Epithelial cell of proximal tubule (primary cell): Measurements from ENCODE around the gene SND1. TPM values are rescaled to one million over a fixed set of nuclear protein-coding genes. Genes with fewer than 3 reads are reported as not detected.

ENCODE experiments used
- DNase-seq: peaks from one replicate; pipeline ENCODE4 v3.0.0-alpha.2; 2011; ENCODE audit warnings: low read depth
- H3K4me3 ChIP-seq: 2 replicates; pipeline ENCODE4 v1.5.1; 2011; ENCODE audit warnings: low read depth, mild to moderate bottlenecking, low read length
- total RNA-seq: library from RNA; depleted of rRNA; stranded (reverse); fragments of >200 nt; gene quantifications from 2 replicates; pipeline ENCODE4 v1.2.3, GENCODE V29; 2015
- TF ChIP-seq, protein P1 (sequence below): conservative IDR thresholded peaks from 2 replicates; pipeline ENCODE4 v1.5.1; 2012; ENCODE audit warnings: low read depth, mild to moderate bottlenecking, low read length

SND1 gene
- total RNA-seq, 1 donor from 2014 or later, result 122 TPM

DNA sequence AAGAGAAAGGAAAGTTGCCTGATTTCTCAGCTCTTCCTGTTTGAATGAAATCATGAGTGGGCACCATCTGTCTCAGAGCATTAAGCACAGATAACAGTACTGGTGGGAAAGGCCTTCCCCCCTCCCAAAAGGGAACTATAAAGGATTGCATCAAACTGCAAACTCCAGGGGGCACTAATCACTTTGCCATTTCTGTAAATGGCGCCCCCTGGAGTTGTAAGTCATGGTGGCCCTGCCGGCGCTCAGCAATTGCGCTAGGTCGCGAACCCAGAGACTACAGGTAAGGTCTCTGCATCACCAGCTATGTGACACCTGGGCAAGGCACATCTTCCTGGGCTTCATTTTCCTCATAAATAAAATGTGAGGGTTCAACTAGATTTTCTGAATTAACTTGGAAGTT lies 368.2 kb downstream of the SND1 start:
- no peak for DNase-seq
- H3K4me3 ChIP-seq, result no peak overlapping the region
- TF ChIP-seq, protein P1, sequence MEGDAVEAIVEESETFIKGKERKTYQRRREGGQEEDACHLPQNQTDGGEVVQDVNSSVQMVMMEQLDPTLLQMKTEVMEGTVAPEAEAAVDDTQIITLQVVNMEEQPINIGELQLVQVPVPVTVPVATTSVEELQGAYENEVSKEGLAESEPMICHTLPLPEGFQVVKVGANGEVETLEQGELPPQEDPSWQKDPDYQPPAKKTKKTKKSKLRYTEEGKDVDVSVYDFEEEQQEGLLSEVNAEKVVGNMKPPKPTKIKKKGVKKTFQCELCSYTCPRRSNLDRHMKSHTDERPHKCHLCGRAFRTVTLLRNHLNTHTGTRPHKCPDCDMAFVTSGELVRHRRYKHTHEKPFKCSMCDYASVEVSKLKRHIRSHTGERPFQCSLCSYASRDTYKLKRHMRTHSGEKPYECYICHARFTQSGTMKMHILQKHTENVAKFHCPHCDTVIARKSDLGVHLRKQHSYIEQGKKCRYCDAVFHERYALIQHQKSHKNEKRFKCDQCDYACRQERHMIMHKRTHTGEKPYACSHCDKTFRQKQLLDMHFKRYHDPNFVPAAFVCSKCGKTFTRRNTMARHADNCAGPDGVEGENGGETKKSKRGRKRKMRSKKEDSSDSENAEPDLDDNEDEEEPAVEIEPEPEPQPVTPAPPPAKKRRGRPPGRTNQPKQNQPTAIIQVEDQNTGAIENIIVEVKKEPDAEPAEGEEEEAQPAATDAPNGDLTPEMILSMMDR, result peak; percentile 54

DNA sequence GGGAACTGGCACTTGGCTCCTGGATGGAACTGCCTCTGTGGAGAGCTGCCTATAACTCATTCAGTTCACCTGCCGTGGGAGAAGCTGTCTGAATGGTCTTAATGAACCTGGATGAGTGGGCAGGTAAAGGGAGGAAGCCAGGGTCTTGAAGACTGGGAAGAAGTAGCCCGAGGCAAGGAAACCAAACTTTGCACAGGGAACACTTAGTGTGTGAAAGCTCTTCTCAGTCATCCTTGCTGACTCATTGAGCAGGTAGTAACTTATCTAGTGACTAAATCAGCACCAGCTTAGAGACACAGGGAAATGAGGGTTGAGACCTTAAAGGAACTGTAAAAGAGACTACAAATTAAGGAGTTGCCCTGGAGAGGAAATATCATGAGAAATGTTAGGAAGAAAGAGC lies 369.4 kb downstream of the SND1 start:
- TF ChIP-seq, protein P1, result no peak
- peak; percentile 41 for DNase-seq
- no peak overlapping the region for H3K4me3 ChIP-seq

DNA sequence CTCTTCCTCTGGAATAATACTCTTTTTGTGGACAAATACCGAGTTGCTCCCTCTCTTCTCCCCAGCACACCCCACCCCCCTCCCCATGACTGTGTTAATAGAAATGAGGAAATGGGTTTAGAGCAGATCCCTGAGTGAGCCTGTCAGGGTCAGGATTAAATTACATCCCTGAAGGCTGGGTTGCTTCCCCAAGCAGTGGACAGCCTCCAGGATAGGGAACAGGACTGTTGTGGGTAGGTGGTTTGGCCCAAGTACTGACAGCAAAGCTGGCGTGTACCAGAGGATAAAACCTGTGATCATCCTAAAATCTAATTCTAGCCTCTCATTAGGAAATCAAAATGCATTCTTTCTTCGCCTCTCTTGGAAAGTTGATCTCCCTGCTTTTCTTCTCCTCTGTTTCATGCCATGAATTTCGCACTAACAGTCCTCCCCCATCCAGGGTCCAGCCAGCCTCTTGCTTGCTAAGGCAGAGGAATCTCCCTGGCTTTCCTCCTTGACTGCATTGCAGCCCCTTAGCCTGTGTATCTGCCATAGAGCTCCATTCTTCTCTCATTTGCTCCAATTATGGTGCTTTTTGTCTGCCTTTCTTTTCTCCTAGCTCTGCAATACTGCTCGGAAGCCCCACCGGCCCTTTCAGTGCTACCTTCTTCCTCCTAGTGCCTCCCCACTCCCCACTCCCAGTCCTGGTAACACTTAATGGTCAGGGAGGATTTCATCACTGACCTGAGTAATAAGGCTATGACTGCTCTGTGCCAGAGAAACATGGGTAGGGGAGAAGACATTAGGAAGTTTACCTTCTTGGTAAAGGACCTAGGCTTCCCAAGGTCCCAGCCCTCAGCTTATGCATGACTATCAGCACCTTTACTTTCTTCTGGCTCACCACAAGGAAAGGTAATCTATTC lies 370.9 kb downstream of the SND1 start:
- TF ChIP-seq, protein P1, result no peak
- no peak for DNase-seq

DNA sequence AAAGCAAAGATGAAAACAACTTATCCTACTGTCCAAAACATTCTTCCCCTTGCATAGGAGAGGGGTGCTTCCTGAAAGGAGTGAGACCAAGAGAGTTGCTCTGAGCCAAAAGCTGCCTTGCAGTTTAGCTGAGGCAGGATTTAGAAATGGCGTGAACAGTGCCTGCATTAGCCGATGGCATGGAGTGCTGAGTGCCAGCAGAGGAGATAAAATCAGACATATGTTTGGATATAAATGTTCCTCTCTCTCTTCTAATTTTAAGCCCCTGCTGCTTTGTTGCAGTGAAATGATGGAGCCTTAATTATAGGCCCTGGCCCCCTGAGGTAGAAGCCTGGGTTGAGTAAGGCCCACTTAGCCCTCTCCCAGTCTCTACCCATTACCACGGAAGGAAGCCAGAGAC lies 372.2 kb downstream of the SND1 start:
- H3K4me3 ChIP-seq, result no peak overlapping the region
- DNase-seq, result no peak
- TF ChIP-seq, protein P1, result no peak

More for the DNA sequence above, 370.9 kb downstream of the SND1 start:
- H3K4me3 ChIP-seq, result no peak overlapping the region

DNA sequence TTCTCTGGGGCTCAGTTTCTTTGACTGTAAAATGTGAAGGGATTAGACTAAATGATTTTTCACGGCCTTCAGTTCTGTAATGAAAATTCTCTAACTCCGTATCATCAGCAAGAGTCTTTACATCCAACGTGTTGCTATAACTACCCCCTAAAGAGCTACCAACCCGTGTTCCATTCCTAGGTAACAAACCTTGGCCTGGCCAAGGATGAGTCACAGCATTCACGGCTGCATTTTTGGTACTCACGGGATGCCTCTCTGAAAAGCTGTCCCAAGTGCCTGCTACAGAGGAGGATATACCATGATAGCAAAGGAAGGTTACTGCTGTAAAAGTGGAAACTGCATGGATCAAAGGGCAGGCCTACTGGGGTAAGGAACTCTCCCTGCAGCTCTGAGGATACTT lies 373.4 kb downstream of the SND1 start:
- no peak for DNase-seq
- TF ChIP-seq, protein P1, result no peak
- no peak overlapping the region for H3K4me3 ChIP-seq

DNA sequence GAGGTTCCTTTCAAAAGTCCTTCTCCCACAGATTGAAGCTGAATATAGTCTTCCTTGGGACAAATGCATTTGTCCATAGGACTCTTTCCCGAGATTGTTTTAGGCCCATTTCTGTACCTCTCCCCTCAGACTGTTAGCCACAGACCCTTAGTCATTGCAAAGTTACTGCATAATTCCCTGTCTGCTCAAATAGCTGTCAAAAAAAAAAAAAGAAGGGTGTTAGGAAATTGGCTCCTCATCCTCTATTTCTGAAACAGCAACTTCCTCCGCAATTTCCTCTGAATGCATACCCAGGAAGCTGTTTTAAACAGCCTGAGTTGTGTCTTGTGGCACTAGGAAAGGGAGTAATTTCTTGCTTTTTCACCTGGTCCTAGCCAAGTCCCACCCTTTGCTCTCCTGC lies 373.8 kb downstream of the SND1 start:
- DNase-seq, result no peak
- TF ChIP-seq, protein P1, result no peak
- no peak overlapping the region for H3K4me3 ChIP-seq

DNA sequence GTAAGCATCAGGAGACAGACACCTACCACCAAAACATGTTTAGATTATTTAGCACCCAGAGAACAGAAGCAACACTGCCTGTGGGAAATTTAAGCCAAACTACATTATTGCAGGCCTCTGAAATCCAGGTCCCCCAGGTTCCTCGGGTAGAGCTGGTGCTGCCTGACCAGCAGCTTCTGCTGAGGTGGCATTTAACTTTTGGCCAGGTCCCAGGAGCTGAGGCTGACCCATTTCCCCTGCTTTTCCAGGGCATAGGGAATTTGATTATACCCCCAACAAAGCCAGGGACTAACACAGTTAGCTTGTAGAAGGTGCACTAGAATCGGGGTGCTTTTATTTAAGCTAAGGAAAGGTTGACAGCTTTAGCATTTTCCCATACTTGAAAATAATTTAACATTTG lies 374.6 kb downstream of the SND1 start:
- TF ChIP-seq, protein P1, result no peak
- H3K4me3 ChIP-seq, result no peak overlapping the region
- DNase-seq, result no peak
